Islet precursor cell (in vitro differentiated cells): Measurements from ENCODE around the gene RFPL2.

Experiments
- DNase-seq: peaks from one replicate; pipeline ENCODE4 v3.0.0-alpha.2; 2018

Gene RFPL2

DNA sequence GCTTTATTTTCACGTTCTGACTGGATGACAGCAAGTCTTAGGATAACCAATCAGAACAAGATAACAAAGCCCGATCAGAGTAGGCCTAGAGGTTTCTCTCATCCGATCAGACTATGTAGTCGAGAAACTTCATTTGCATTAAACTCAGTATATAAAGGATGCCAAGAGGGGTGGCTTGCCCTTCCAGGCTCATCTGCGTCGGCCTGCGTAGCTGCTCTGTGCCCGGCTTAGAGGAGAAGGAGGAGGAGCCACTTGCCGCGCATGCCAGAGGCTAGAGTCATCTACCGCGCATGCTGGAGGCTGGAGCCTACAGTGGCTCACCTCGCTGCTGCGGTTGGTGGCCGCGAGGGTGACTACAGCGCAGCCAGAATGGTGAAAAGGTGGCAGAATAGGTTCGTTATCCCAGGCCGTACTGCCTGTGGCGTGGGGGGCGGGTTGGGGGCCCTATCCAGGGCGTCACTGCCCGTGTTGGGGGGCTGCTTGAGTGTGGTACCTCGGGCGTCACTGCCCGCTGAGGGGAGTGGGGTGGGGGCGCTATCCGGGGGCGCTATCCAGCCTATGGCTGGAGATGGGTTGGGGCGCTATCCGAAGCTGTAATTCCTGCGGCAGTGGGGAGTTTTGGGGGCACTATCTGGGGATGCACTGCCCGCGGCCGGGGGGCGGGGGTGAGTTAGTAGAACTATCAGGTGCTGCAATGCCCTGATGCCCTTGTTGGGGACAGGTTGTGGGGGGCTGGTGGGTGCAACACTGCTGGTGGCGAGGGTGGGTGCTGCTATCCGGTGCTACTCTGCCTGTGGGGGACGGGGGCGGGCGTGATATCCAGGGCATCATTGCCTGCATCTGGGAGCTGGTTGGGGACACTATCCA lies at the start of gene RFPL2:
RFPL2 (minus strand) TSS at position 218 of the 867 bp plus-strand sequence. CDS start 2,622 bp downstream, outside the sequence.
- peak; percentile 94 for DNase-seq

DNA sequence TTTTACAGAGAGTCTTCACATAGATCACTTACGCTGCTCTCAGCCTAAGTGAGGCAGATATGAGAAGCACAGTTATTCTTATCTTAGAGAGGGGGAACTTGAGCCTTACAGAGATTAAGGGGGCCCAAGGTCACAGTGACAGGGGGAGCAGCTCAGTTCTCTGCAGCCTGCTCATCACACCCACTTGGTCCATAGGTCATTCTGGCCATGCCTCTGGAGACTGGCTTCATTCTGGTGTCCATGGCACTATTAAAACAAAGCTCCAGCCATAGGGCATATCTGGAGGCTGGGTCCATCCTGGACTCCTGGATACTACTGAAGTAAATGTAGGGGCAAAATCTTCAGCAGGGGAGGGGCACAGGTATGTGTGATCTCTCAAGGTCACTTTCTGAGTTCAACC lies 44.4 kb upstream of the RFPL2 start:
- no peak for DNase-seq

DNA sequence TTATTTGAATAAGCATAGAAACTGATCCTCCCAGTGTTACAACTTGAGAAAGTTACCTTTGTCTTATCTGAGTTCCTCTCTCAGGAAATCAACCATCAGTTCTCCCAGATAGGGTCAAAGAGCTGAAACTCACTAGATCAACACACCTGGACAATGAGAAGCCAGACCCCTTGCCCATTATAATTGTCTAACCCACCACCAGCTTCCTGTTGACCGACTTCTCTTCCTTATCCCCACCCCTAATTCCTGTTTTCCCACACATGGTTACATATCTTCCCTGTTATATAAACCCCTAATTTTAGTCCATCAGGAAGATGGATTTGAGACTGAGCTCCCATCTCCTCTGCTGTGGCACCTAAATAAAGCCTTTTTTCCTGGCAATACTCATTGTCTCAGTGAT lies 43.4 kb upstream of the RFPL2 start:
- no peak for DNase-seq

DNA sequence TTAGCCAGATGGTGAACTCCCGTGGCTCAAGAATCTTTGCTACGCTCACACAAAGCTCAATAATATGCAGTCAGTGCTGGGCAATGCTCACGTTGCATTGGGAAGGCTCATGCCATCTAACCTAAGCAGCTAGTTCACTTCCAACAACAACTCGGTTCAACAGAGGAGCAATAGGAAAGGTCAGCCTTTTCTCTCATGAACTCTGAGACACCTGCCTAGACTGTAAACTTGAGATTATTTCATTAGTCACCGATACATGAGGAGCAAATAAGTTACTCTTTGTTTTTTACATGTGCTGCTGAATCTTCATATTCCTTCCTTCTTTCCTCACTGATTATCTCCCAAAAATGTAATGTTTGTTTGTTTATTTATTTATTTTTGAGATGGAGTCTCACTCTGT lies 41.3 kb upstream of the RFPL2 start:
- DNase-seq = no peak

DNA sequence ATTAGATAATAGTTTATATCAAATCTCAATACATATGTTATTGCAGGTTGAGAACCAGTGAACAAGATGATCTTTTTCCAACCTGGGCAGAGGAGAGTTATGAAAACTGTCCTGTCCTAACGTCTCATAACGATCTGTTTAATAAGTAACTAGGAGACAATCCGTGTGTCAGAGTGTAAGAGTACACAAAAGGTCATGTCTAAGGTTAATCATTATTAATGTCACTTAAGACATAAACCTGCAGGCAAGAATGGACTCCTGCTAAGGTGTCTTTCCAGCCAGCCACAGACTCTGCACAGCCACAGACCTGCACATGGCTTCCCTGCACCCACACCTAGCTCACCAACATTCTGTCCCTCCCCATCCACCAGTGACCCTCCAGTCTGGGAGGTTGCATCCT lies 40.2 kb upstream of the RFPL2 start:
- DNase-seq = no peak

DNA sequence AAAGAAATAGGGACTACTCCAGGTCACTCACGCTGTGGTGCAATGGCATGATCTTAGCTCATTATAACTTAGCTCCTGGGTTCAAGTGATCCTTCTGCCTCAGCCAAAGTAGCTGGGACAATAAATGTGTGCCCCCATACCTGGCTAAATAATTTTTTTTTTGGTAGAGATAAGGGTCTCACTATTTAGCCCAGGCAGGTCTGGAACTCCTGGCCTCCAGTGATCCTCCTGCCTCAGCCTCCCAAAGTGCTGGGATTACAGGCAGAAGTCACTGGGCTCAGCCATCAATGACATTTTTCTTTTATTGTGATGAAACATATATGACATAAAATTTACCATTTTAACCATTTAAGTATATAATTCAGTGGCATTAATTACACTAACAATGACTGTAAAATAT lies 39.7 kb upstream of the RFPL2 start:
- DNase-seq = no peak

DNA sequence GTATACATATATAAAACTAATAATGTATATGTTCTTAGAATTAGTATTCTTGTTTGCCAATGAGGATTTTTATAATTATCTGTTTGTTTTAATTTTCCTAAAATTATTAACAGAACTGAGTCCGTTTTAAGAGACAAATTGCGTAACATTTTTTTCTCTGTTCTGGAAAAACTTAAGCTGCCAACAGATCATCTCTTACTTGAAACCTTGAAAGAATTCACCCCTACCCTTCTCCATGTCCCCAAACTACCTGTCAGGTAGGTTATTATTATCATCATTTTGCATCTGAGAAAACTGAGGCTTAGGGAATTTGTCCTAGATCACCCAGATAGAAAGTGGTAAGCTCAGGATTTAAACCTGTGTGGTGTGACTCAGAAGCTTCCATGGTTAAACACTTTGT lies 35.6 kb upstream of the RFPL2 start:
- DNase-seq = no peak

DNA sequence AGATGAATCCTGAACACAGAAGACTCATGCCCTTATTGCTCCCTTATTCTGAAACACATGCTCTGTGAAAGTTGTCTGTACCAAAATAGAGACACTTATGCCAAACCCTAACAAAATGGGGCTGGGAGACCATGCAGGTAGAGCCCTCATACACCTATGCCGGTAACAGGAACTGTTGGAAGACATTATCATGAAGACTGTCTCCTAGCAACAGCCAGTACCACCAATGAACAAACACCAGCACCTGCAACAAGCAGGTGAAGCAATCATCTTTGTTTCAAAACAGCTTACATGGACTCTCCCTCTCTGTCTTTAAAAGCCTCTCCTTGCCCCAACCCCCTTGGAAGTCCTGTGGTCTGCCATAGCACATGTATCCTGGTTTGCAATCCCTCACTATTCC lies 33.0 kb upstream of the RFPL2 start:
- no peak for DNase-seq

DNA sequence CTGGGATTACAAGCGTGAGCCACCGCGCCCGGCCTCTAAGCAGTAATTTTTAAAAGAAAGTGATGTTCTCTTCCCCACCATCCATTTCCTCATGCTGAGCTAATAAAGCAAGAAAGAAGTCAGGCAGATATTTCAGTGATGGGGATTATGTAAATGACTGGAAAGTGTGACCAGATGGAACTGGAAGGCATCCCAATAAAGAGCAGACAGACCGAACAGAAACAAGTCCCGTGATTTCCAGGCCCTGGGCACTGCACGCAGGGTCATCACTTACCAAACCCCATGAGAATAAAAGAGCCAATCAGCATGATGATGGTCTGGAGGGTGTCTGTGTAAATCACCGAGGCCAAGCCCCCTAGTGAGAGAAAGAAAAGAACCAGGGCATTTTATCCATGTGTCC lies 32.1 kb upstream of the RFPL2 start:
- DNase-seq = no peak

DNA sequence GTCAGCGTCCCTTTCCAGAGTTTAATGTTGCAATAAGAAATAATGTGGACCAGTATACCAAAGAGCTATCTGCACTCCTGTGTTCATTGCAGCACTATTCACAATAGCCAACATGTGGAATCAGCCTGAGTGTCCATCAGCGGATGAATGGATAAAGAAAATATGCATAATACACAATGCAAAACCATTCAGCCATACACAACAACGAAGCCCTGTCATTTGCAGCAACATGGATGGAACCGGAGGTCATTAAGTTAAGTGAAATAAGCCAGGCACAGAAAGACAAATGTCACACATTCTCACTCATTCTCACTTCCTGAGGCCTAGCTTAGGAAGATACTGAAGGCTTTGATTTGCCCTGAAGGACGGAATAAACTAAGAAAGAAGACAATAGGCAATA lies 28.2 kb upstream of the RFPL2 start:
- no peak for DNase-seq

DNA sequence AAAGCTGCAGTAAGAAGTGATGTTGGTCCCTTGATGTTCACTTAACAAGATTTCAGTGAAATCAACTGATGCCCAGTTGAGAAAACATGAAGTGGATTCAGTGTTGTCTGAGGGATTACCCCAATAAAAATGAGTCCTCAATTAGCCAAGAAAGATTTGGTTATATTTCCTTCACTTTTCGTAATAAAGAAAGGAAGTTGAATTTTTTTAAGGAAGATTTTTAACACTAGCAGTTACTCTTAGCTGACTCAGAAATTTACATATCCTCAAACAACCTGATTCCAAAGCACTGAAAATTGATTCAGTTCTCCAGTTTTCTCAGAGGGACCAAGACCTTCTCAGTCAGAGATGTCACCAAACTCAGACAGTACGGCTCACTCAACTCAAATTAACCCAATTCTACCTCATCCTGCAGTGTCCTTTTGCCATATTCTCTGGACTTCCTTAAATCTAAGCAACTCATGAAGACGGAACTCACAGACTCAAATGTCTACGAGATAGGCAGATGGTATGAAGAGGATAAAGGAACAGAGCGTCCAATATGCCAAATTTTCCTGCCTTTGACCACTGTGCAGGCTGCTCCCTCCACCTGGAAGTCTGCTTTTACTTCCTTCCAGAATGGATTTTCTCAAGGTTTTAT lies 27.4 kb upstream of the RFPL2 start:
- DNase-seq = no peak

DNA sequence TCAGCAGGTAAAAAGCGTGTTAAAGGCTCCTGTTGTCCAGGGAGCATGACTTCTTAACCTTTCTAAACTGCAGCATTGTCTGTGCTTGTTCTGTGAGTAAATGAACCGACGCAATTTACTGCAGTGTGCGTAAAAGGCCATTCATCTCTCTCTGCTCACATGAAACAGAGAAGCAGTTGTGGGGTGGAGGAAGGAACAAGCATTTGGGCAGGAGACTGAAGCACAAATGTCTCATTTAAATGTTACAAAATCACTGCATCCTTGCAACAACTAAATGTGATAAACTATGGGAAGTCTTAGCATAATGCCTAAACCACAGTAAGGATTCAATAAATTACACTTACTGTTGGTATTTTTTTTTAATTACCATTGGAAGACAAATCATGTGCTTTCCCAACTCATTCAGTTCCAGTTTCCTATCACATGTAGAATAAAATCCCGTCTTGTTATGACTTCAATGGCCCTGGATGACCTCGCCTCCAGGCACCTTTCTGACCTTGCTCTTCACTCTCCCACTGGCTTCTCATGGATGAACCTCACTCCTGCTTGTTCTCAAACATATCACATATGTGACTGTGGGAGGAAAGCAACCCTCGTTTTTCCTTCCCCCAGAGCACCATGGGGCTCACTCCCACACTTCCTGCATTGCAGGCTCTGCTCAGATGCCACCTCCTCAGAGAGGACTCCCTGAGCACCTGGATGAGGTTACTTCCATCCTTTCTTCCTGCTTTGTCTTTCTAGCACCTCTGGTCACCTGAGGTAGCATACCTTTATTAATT lies 21.6 kb upstream of the RFPL2 start:
- no peak for DNase-seq

DNA sequence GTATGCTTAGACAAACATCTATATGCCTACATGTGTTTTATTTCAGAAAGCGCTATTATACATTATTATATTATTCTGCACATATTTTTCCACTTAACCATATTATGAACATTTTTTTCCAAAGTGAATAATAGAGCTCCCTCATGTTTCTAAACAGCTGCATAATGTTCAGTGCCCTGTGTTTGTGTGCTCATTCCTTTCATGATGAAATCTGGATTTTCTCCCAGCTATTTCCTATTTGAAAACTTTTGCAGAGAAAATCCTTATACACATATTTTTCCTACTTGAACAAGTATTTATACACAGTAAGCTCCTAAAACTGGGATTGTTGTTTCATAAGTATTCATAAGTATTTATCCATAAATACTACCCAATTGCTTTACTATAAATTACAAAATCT lies 18.1 kb upstream of the RFPL2 start:
- no peak for DNase-seq

DNA sequence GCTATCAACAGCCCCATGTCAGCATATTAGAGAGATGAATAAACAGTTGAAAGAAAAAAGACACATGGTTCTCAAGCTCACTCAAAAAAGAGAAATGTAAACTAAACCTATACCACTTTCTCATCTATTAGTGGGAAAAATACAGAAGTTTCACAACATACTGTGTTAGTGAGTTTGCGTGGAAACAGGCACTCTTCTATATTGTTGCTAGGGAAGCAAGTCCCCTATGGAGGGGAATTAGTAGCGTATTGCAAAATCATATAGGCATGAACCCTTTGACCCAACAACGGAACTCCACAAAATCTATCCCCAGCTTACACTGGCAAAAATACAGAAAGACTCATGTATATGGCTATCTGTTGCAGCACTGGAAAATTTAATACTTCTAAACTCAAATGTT lies 14.2 kb upstream of the RFPL2 start:
- no peak for DNase-seq

DNA sequence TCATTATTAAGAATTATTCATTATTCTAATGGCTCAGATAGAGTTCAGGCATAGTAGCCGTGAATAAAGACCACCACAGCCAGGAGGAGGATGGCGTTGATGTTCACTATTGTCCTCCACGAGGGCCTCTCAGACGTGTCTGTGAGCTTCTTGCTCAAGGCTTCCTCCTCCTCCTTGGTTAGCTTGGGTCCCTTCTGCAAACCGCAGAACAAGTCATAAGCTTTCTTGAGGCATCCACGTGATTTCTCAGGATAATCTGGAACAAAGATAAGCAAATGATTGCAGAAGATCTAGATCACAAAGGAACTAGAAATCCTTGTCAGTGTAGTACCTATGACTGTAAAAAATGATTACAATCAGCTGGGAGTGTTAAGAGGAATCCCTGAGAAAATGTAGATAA lies 13.6 kb upstream of the RFPL2 start:
- no peak for DNase-seq

DNA sequence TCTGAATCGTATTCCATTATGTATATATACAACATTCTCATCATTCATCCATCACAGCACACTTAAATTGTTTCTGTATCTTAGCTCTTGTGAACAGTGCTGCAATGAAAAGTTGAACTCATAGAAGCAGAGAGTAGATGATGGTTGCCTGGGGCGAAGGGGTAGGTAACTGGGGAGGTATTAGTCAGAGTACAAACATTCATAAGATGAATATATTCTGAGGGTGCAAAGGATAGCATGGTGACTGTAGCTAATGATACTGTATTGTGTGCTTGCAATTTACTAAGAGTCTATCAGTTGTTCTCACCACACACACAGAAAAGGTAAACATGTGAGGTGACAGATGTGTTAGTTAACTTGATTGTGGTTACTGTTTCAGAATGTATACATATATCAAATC lies 12.6 kb upstream of the RFPL2 start:
- DNase-seq = no peak

DNA sequence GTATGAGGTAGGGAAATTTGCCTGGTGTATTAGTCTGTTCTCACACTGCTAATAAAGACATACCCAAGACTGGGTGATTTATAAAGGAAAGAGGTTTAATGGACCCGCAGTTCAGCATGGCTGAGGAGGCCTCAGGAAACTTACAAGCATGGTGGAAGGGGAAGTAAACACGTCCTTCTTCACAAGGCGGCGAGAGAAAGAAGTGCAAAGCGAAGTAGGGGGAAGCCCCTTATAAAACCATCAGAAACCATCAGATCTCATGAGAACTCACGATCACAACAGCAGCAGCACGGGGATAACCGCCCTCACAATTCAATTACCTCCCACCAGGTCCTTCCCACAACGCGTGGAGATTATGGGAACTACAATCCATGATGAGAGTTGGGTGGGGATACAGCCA lies 12.0 kb upstream of the RFPL2 start:
- DNase-seq = no peak

DNA sequence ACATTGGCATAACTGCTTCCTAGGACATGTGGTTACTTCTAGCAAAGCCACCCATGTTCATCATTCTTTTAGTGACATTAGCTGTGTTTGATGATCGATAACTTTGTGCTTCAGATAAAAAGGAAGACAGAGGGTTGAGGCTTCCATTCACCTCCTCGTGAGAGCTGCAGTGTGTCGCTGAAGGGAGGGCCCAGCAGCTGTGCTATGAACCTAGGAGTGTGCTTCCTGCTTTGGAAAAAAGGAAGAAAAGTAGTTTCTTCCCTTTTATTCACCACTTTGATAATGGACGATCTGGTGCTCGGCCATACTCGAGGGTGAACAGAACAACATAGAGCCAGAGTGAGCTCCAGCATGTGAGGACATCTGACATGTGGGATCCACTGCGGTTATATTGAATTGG lies 6.1 kb upstream of the RFPL2 start:
- no peak for DNase-seq

DNA sequence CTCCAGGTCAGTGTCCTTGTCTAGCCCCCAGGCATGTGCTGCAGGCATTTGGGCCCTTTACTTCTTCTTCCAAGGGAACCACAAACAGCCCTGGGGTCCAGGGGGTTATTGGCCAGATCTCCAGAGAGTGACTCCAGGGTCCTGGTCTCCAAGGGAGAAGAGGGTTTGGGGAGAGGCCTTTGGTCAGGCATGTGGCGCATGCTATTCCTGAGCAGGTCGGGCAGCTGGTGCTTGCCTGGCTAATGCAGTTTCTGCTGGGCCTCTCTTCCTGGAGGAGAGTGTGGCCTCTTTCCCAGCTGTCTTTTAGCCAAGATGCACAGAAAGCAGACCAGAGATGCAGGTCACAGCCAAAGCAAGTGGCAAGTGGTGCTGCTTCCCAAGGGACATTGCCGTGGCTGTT lies 3.8 kb upstream of the RFPL2 start:
- no peak for DNase-seq

DNA sequence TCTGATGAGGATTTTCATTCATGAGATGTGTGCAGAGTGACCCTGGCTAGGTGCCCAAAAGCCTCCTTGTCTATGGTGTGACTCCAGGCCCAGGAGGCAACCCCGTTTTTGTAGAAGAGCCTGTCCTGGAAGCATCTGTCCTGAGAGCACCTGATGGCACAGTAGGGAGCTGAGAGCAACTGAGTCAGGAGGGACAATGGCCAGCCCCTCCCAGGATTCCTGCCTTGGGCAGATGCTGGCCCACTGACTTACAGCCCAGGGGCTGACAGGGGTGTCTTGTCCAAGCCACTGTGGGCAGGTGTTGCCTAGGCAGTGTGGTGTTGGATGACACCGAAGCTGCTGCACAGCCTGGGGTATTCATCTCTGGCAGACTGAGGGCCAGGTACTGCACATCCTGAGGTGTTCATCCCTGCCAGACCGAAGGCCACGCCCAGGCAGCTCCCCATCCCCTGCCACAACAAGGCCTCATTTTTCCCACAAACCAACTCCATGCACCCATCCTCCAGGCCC lies 3.2 kb upstream of the RFPL2 start:
- DNase-seq = no peak

DNA sequence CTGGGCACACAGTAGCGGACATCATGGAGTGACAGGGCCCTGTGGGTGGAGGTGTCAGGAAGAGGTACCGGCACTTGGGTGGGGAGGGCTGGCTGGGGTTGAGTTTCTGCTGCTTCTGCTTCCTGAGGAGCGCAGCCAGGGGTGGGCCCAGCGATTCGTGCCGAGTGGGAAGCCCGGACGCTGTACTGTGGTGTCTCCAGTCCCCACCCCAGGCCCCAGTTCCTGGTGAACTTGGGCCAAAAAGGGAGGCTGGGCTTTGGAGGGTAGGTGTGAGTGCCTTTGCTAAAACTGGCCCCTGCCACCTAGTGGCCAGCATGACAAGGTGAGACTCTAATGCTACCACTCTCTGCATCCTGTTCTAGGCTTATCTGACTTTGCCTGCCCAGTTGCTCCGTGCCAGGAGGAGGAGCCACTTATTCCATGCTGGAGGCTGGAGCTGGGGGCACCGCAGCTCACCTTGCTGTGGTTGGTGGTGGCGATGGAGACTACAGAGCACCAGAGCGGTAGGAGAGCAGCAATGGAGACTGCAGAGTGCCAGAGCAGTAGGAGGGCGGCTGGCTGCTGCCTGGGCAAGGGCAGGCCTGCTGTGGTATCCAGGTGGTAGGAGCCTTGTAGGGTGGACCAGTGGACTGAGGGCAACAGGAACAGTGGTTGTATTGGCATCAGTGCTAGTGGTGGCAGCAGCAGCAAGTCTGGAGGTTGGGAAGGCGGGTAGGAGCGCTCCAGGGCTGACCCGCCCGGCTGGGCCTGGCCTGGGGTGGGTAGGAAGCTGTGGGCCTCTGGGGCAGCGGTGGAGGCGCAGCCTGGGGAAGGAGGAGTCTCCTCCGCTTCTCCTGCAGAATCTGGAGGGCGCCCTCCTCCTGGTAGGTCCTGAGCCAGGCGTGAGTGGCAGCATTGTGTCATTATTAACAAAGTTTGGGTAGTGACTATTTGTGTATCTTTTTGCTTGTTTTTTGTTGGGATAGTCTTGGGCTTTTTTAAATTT lies 2.2 kb upstream of the RFPL2 start:
- DNase-seq = peak; percentile 71
